ENCODE measurements around the gene NKG7.

Gene NKG7

GRCh38 chr19:51325161-51325976 is 47.1 kb downstream of the NKG7 start:
- Mint-ChIP-seq H3K4me3 (no peak overlapping the region), H3K27ac (no peak overlapping the region), H3K27me3 (peaks cover 82% of the 10 kb centered on the region), H3K9me3 (no peaks in the 10 kb centered on the region), H3K4me1 (ENCODE audit: low read depth) (peaks cover 10% of the 10 kb centered on the region), H3K36me3 (ENCODE audit: low read depth) (no peaks in the 10 kb centered on the region)
- no peak for DNase-seq

GRCh38 chr19:51324167-51324481 is 48.3 kb downstream of the NKG7 start:
- no peak for DNase-seq
- Mint-ChIP-seq H3K27me3 (peaks cover 79% of the 10 kb centered on the region), H3K4me3 (no peak overlapping the region)

GRCh38 chr19:51323481-51324166 is 48.8 kb downstream of the NKG7 start:
- Mint-ChIP-seq H3K4me3 (no peak overlapping the region), H3K9me3 (no peaks in the 10 kb centered on the region), H3K4me1 (ENCODE audit: low read depth) (peaks cover 10% of the 10 kb centered on the region), H3K36me3 (ENCODE audit: low read depth) (no peaks in the 10 kb centered on the region), H3K27ac (no peak overlapping the region), H3K27me3 (peaks cover 79% of the 10 kb centered on the region)
- no peak for DNase-seq

More at GRCh38 chr19:51324167-51324481, 48.3 kb downstream of the NKG7 start:
- Mint-ChIP-seq H3K27ac (no peak overlapping the region), H3K36me3 (ENCODE audit: low read depth) (no peaks in the 10 kb centered on the region), H3K9me3 (no peaks in the 10 kb centered on the region), H3K4me1 (ENCODE audit: low read depth) (peaks cover 10% of the 10 kb centered on the region)

GRCh38 chr19:51321799-51322198 is 50.7 kb downstream of the NKG7 start:
- no peak for DNase-seq
- Mint-ChIP-seq H3K27me3 (peaks cover 72% of the 10 kb centered on the region), H3K36me3 (ENCODE audit: low read depth) (no peaks in the 10 kb centered on the region), H3K4me1 (ENCODE audit: low read depth) (peaks cover 3% of the 10 kb centered on the region), H3K9me3 (no peaks in the 10 kb centered on the region), H3K4me3 (no peak overlapping the region), H3K27ac (no peak overlapping the region)

Data from activated T-cell treated with anti-CD3 and anti-CD28 coated beads, Interleukin-2, amount 50 U/mL, for 24 hours (primary cell).